Gastroesophageal sphincter (tissue), 4 donors: ENCODE data around the gene PLCB4. TPM values are rescaled to one million over a fixed set of nuclear protein-coding genes. Genes with fewer than 3 reads are reported as not detected.

Experiments
- ATAC-seq: fragments of 150-250 bp; one replicate; pipeline ENCODE4 v1.9.1; 2016; ENCODE audit warnings: mild to moderate bottlenecking, moderate library complexity
- H3K27ac ChIP-seq, 4 donors: fragments of 200-600 bp; sonication (generic) in 3 of 4; 1 replicate in 3 of 4; 2 replicates in 1 of 4; pipeline ENCODE4 v1.5.1; 2016 to 2019
- H3K27me3 ChIP-seq: fragments of 200-600 bp; sonication (generic); one replicate; pipeline ENCODE4 v1.5.1; 2019
- H3K36me3 ChIP-seq, 2 donors: fragments of 200-600 bp; sonication (generic); one replicate each; pipeline ENCODE4 v1.5.1; 2019; ENCODE audit warnings: control low read depth in 1 of 2
- H3K4me1 ChIP-seq, 3 donors: fragments of 200-600 bp; sonication (generic); 1 replicate in 2 of 3; 2 replicates in 1 of 3; pipeline ENCODE4 v1.5.1; 2016 to 2019; ENCODE audit warnings: control low read depth in 2 of 3
- H3K4me3 ChIP-seq, 2 donors: fragments of 200-600 bp; sonication (generic); one replicate each; pipeline ENCODE4 v1.5.1; 2019; ENCODE audit warnings: mild to moderate bottlenecking in 1 of 2, moderate library complexity in 1 of 2
- H3K9me3 ChIP-seq, 3 donors: fragments of 200-600 bp; sonication (generic); one replicate each; pipeline ENCODE4 v1.5.1; 2017 to 2019; ENCODE audit warnings: control low read depth in 2 of 3
- EP300 ChIP-seq: sonication (generic); formaldehyde crosslinking; IDR thresholded peaks from one replicate; pipeline ENCODE4 v1.6.1; 2017; ENCODE audit warnings: antibody characterized with exemption, mild to moderate bottlenecking
- POLR2A ChIP-seq, 2 donors: fragments of 450-650 bp; IDR thresholded peaks; one replicate each; pipeline ENCODE4 v1.6.1; 2017; ENCODE audit warnings: antibody characterized with exemption in 2 of 2, mild to moderate bottlenecking in 2 of 2, moderate library complexity in 1 of 2
- POLR2AphosphoS5 ChIP-seq: sonication (generic); formaldehyde crosslinking; IDR thresholded peaks from one replicate; pipeline ENCODE4 v1.6.1; 2017; ENCODE audit warnings: antibody characterized with exemption
- WGBS, 2 donors: methylation state at CpG; one replicate each; pipeline ENCODE4 v1.1.5; 2018; ENCODE audit warnings: low coverage in 1 of 2; 5-methylcytosine and 5-hydroxymethylcytosine counted together
- total RNA-seq, 4 donors: library from RNA; depleted of rRNA; stranded (reverse); fragments of >200 nt; gene quantifications; one replicate each; pipeline ENCODE4 v1.1.0, GENCODE V29; 2016
- TF ChIP-seq, protein P1 (sequence below), 4 experiments: fragments of 200-600 bp in 2 of 4; fragments of 450-650 bp in 2 of 4; sonication (generic) in 1 of 4; IDR thresholded peaks; one replicate each; pipeline ENCODE4 v1.5.1; 2017 to 2019; ENCODE audit warnings: antibody characterized with exemption in 4 of 4, mild to moderate bottlenecking in 2 of 4, moderate library complexity in 2 of 4

PLCB4 gene
- total RNA-seq, 4 donors from 2014 or later: 21.9 to 109 (median 59.1) TPM

GRCh38 chr20:9301129-9302090 is 232.5 kb downstream of the PLCB4 start:
- TF ChIP-seq POLR2A (IDR thresholded peaks at IDR 0.05) (no peak), POLR2AphosphoS5 (no peak), EP300 (no peak)
- TF ChIP-seq, protein P1, sequence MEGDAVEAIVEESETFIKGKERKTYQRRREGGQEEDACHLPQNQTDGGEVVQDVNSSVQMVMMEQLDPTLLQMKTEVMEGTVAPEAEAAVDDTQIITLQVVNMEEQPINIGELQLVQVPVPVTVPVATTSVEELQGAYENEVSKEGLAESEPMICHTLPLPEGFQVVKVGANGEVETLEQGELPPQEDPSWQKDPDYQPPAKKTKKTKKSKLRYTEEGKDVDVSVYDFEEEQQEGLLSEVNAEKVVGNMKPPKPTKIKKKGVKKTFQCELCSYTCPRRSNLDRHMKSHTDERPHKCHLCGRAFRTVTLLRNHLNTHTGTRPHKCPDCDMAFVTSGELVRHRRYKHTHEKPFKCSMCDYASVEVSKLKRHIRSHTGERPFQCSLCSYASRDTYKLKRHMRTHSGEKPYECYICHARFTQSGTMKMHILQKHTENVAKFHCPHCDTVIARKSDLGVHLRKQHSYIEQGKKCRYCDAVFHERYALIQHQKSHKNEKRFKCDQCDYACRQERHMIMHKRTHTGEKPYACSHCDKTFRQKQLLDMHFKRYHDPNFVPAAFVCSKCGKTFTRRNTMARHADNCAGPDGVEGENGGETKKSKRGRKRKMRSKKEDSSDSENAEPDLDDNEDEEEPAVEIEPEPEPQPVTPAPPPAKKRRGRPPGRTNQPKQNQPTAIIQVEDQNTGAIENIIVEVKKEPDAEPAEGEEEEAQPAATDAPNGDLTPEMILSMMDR (IDR thresholded peaks at IDR 0.05): no peak
- peaks cover 3 to 28% (median 3%) of the 10 kb centered on the region in 3 donors for H3K4me1 ChIP-seq
- no peaks in the 10 kb centered on the region for H3K9me3 ChIP-seq
- no peaks in the 10 kb centered on the region for H3K36me3 ChIP-seq
- no peak overlapping the region for H3K4me3 ChIP-seq
- no peaks in the 10 kb centered on the region for H3K27me3 ChIP-seq
- ATAC-seq: no peak
- H3K27ac ChIP-seq: peak overlapping the region in 3 of 4 donors; percentile 13 to 32 (median 24)
- 66 to 70% methylated on average over 9 to 10 of the region's 10 CpGs for whole genome bisulfite sequencing, 2 donors

- ATAC-seq: no peak
- no peaks in the 10 kb centered on the region for H3K27me3 ChIP-seq
- H3K36me3 ChIP-seq: no peaks in the 10 kb centered on the region
- peaks cover 3 to 28% (median 3%) of the 10 kb centered on the region in 3 donors for H3K4me1 ChIP-seq
- peak overlapping the region in 2 of 4 donors; percentile 13 to 24 for H3K27ac ChIP-seq
- H3K4me3 ChIP-seq: no peak overlapping the region
- 57 to 62% methylated on average over 1 of the region's 1 CpG for WGBS, 2 donors
- no peaks in the 10 kb centered on the region for H3K9me3 ChIP-seq
- TF ChIP-seq, protein P1 (IDR thresholded peaks at IDR 0.05): no peak
Observed at GRCh38 chr20:9302091-9302462, 233.2 kb downstream of the PLCB4 start.

DNA sequence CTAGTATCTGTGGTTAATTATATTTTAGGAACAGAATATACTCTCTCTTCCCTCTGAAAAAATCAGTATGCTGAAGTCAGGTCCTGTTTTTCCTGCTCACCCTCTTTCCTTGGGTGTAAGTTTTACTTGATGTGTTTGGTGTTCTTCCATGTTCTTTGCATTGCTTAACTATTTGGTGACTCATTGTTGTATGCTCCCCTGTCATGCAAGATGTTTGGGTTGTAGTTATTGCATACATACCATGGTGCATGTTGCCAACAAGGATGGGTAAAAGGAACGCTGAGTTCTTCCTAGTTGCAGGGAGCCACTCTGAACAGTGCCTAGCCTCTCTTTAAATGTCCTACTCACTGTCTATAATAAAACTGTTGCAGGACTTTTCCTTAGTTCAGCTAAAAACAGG is 237.6 kb downstream of the PLCB4 start:
- H3K36me3 ChIP-seq: no peaks in the 10 kb centered on the region
- WGBS, 2 donors: 80 to 88% methylated on average over 1 of the region's 1 CpG
- H3K4me3 ChIP-seq: no peak overlapping the region
- no peak overlapping the region for H3K27ac ChIP-seq
- ATAC-seq: no peak
- TF ChIP-seq POLR2A (IDR thresholded peaks at IDR 0.05) (no peak), POLR2AphosphoS5 (no peak), EP300 (no peak)
- TF ChIP-seq, protein P1 (IDR thresholded peaks at IDR 0.05): no peak
- peaks cover 2 to 18% (median 6%) of the 10 kb centered on the region in 3 donors for H3K4me1 ChIP-seq
- no peaks in the 10 kb centered on the region for H3K27me3 ChIP-seq
- no peaks in the 10 kb centered on the region for H3K9me3 ChIP-seq

DNA sequence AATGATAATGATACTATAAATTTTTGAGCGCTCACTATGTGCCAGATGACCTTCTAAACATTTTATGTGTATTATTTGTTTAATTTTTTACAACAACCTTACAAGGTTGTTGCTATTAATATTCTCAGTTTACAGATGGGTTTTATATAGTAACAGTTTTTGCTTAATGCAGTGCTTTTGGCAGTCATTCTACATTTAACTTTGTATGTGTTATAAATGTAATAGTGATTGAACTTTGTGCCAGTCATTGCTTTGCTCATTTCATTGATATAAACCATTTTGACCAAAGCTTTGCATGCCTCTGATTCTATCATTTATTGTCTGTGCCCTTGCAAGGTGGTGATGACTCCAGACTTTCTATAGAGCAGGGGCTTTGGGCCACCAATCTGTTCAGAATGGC is 239.2 kb downstream of the PLCB4 start:
- TF ChIP-seq POLR2A (IDR thresholded peaks at IDR 0.05): no peak
- no peak for TF ChIP-seq EP300
- TF ChIP-seq POLR2AphosphoS5: no peak
- TF ChIP-seq, protein P1 (IDR thresholded peaks at IDR 0.05): no peak
- H3K4me3 ChIP-seq: no peak overlapping the region
- no peaks in the 10 kb centered on the region for H3K27me3 ChIP-seq
- H3K27ac ChIP-seq: no peak overlapping the region
- H3K9me3 ChIP-seq: no peaks in the 10 kb centered on the region
- H3K36me3 ChIP-seq: no peaks in the 10 kb centered on the region
- ATAC-seq: no peak
- WGBS, 2 donors: 69 to 82% methylated on average over 1 of the region's 1 CpG
- peaks cover 0 to 8% (median 3%) of the 10 kb centered on the region in 3 donors for H3K4me1 ChIP-seq

DNA sequence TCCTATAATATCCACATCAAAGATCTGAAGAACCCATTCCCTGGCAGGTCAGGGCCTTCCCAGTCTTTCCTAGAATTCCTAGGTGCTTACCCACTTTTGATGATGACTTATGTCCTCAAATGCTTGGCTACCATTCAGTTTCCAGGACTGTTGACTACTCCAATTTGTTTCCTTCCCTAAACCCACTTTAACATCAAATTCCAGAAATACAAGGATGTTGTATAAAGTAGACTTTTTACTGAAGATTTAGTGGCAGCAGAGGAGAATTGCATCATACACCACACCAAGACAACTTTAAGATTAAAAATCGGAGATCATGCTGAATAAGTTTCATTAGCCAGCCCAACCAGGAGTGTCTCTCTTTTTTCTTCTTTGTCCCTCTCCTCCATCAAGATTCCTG is 242.2 kb downstream of the PLCB4 start:
- peaks cover 0 to 8% (median 3%) of the 10 kb centered on the region in 3 donors for H3K4me1 ChIP-seq
- WGBS, 2 donors: 57 to 67% methylated on average over 1 of the region's 1 CpG
- no peaks in the 10 kb centered on the region for H3K36me3 ChIP-seq
- ATAC-seq: no peak
- TF ChIP-seq, protein P1 (IDR thresholded peaks at IDR 0.05): no peak
- no peak for TF ChIP-seq EP300
- no peaks in the 10 kb centered on the region for H3K9me3 ChIP-seq
- no peaks in the 10 kb centered on the region for H3K27me3 ChIP-seq
- H3K4me3 ChIP-seq: no peak overlapping the region
- no peak overlapping the region for H3K27ac ChIP-seq
